ENCODE data around the gene CYB5RL. TPM values are rescaled to one million over a fixed set of nuclear protein-coding genes. Genes with fewer than 3 reads are reported as not detected.

CYB5RL gene
- total RNA-seq, 3 donors from 2014 or later (not counting 1 experiment from before 2014, with no cell fraction given): 5.6 to 6.7 (median 6.2) TPM

- Mint-ChIP-seq H3K27me3 (ENCODE audit: low read depth in 2 of 2) (no peaks in the 10 kb centered on the region), H3K9me3 (no peaks in the 10 kb centered on the region), H3K36me3 (no peaks in the 10 kb centered on the region), H3K4me1 (no peaks in the 10 kb centered on the region), H3K27ac (no peak overlapping the region), H3K4me3 (no peak overlapping the region)
- TF ChIP-seq CTCF (IDR thresholded peaks at IDR 0.05): no peak
- Histone ChIP-seq H3K4me1 (ENCODE audit: control insufficient read depth, insufficient read depth, low read length) (peaks cover 3% of the 10 kb centered on the region), H3K27me3 (ENCODE audit: control insufficient read depth, insufficient read depth, low read length) (no peaks in the 10 kb centered on the region), H3K9me3 (ENCODE audit: control insufficient read depth, insufficient read depth, low read length) (no peaks in the 10 kb centered on the region), H3K36me3 (ENCODE audit: control insufficient read depth, insufficient read depth, low read length) (peaks cover 2% of the 10 kb centered on the region), H3K27ac (ENCODE audit: low read length) (no peak overlapping the region), H3K4me3 (ENCODE audit: low read length) (no peak overlapping the region)
- WGBS (ENCODE audit: insufficient coverage): 97% methylated on average over 8 of the region's 8 CpGs
- ATAC-seq: no peak
- intact Hi-C loops (cut with micrococcal nuclease): no loop called here
- no peak for DNase-seq
Observed at GRCh38 chr1:54171606-54172005, 28.2 kb downstream of the CYB5RL start.

DNA sequence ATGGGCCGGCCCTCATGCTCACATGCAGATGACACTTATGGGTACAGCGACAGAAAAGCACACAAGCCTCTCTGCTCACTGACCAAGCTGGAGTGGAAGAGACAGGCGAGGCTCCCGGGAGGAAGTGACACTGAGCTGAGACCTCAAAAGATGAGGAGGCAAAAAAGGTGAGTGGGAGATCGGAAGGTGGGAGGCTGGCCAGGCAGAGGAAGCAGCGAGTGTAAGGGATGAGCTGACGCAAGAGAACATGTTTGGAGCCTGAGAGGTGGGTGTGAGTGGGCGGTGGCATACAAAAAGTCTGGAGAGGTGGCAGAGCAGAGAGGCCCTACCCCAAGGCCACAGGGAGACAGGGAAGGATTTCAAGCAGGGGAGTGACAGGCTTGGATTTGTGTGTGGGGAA is 28.8 kb downstream of the CYB5RL start:
- Histone ChIP-seq H3K4me1 (ENCODE audit: control insufficient read depth, insufficient read depth, low read length) (peaks cover 3% of the 10 kb centered on the region), H3K4me3 (ENCODE audit: low read length) (no peak overlapping the region), H3K36me3 (ENCODE audit: control insufficient read depth, insufficient read depth, low read length) (peaks cover 2% of the 10 kb centered on the region), H3K9me3 (ENCODE audit: control insufficient read depth, insufficient read depth, low read length) (no peaks in the 10 kb centered on the region), H3K27ac (ENCODE audit: low read length) (no peak overlapping the region), H3K27me3 (ENCODE audit: control insufficient read depth, insufficient read depth, low read length) (no peaks in the 10 kb centered on the region)
- no peaks in the 10 kb centered on the region for H3K36me3 Mint-ChIP-seq
- H3K27ac Mint-ChIP-seq: no peak overlapping the region
- intact Hi-C loops (cut with micrococcal nuclease): no loop called here
- no peak overlapping the region for H3K4me3 Mint-ChIP-seq
- WGBS (ENCODE audit: insufficient coverage): 85% methylated on average over 8 of the region's 8 CpGs
- no peaks in the 10 kb centered on the region for H3K9me3 Mint-ChIP-seq
- TF ChIP-seq CTCF (IDR thresholded peaks at IDR 0.05): no peak
- H3K4me1 Mint-ChIP-seq: no peaks in the 10 kb centered on the region
- H3K27me3 Mint-ChIP-seq (ENCODE audit: low read depth in 2 of 2): no peaks in the 10 kb centered on the region
- no peak for DNase-seq
- ATAC-seq: no peak

GRCh38 chr1:54169068-54169467 is 30.8 kb downstream of the CYB5RL start:
- H3K27ac Mint-ChIP-seq: no peak overlapping the region
- Histone ChIP-seq H3K9me3 (ENCODE audit: control insufficient read depth, insufficient read depth, low read length) (no peaks in the 10 kb centered on the region), H3K27me3 (ENCODE audit: control insufficient read depth, insufficient read depth, low read length) (no peaks in the 10 kb centered on the region), H3K4me1 (ENCODE audit: control insufficient read depth, insufficient read depth, low read length) (peaks cover 2% of the 10 kb centered on the region), H3K27ac (ENCODE audit: low read length) (no peak overlapping the region), H3K36me3 (ENCODE audit: control insufficient read depth, insufficient read depth, low read length) (no peaks in the 10 kb centered on the region), H3K4me3 (ENCODE audit: low read length) (no peak overlapping the region)
- TF ChIP-seq CTCF (IDR thresholded peaks at IDR 0.05): no peak
- no peaks in the 10 kb centered on the region for H3K36me3 Mint-ChIP-seq
- H3K4me3 Mint-ChIP-seq: no peak overlapping the region
- no peak for DNase-seq
- no peaks in the 10 kb centered on the region for H3K27me3 Mint-ChIP-seq (ENCODE audit: low read depth in 2 of 2)
- intact Hi-C loops (cut with micrococcal nuclease): no loop called here
- H3K9me3 Mint-ChIP-seq: no peaks in the 10 kb centered on the region
- no peaks in the 10 kb centered on the region for H3K4me1 Mint-ChIP-seq
- ATAC-seq: no peak
- 46% methylated on average over 1 of the region's 3 CpGs for WGBS (ENCODE audit: insufficient coverage)

DNA sequence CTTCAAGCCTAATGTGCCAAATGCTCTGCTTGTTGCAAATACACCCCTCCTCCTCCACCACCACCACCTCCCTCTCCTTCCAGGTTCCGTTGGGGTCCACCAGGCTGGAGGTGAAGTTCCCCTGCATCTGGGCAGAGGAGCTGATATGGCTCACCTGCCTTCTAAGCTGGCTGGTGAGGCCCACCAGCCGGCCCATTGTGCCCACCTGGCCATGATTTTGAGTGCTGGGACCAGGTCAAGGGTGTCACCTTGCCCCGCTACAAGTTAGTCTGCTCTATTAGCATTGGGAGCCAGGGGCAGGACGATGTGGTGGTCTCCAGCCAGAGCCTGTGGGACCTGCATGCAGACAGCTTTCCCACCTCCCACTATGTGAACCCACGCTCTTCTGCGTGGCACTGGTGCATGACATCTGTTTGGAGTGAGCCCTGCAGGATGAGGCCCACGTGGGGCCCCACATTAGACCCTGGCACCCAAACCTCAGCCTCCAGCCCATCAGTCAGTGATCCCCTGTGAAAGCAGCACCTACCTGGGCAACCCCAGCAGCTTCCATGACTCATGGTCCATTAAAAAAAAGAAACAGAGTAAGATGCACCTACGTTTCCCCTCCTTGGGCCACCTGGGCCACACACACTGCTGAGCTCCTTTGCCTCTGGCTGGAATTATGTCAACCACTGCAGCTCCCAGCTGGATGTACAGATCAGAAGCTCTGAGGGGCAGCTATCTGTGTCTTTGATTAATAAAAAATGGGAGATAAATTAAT is 31.4 kb downstream of the CYB5RL start:
- Histone ChIP-seq H3K4me3 (ENCODE audit: low read length) (no peak overlapping the region), H3K36me3 (ENCODE audit: control insufficient read depth, insufficient read depth, low read length) (no peaks in the 10 kb centered on the region), H3K9me3 (ENCODE audit: control insufficient read depth, insufficient read depth, low read length) (no peaks in the 10 kb centered on the region), H3K4me1 (ENCODE audit: control insufficient read depth, insufficient read depth, low read length) (no peaks in the 10 kb centered on the region), H3K27me3 (ENCODE audit: control insufficient read depth, insufficient read depth, low read length) (no peaks in the 10 kb centered on the region), H3K27ac (ENCODE audit: low read length) (no peak overlapping the region)
- no peak for TF ChIP-seq CTCF (IDR thresholded peaks at IDR 0.05)
- no peak overlapping the region for H3K27ac Mint-ChIP-seq
- 85% methylated on average over 8 of the region's 8 CpGs for WGBS (ENCODE audit: insufficient coverage)
- no peak for ATAC-seq
- no peak for DNase-seq
- no peaks in the 10 kb centered on the region for H3K36me3 Mint-ChIP-seq
- intact Hi-C loops (cut with micrococcal nuclease): no loop called here
- H3K27me3 Mint-ChIP-seq (ENCODE audit: low read depth in 2 of 2): no peaks in the 10 kb centered on the region
- H3K9me3 Mint-ChIP-seq: no peaks in the 10 kb centered on the region
- no peak overlapping the region for H3K4me3 Mint-ChIP-seq
- no peaks in the 10 kb centered on the region for H3K4me1 Mint-ChIP-seq

Data from natural killer cell (primary cell).